Fibroblast of mammary gland (primary cell): ENCODE results near the gene ARHGAP21.

Source experiments
- DNase-seq: peaks from one replicate; pipeline ENCODE4 v3.0.0-alpha.2; 2010; ENCODE audit warnings: low read depth
- H3K4me3 ChIP-seq: 2 replicates; pipeline ENCODE4 v1.5.1; 2011; ENCODE audit warnings: low read depth, mild to moderate bottlenecking, low read length, moderate library complexity; ENCODE audit not compliant: control insufficient read depth
- CTCF ChIP-seq: conservative IDR thresholded peaks from 2 replicates; pipeline ENCODE4 v1.5.1; 2011; ENCODE audit warnings: low read depth, low read length, inconsistent platforms; ENCODE audit not compliant: control insufficient read depth, insufficient read depth

The ARHGAP21 gene

GRCh38 chr10:24722676-24723385 is 856 bp downstream of the ARHGAP21 start:
- peak; percentile 52 for DNase-seq
- peak overlapping the region; percentile 80 for H3K4me3 ChIP-seq
- no peak for TF ChIP-seq CTCF

- peak; percentile 40 for DNase-seq
- H3K4me3 ChIP-seq = peak overlapping the region; percentile 80
- no peak for TF ChIP-seq CTCF
Observed at GRCh38 chr10:24722131-24722675, 1.5 kb downstream of the ARHGAP21 start.

- DNase-seq = no peak
- peak overlapping the region; percentile 80 for H3K4me3 ChIP-seq
- no peak for TF ChIP-seq CTCF
Observed at GRCh38 chr10:24721229-24722106, 2.2 kb downstream of the ARHGAP21 start.

- no peak for TF ChIP-seq CTCF
- H3K4me3 ChIP-seq = peak overlapping the region; percentile 80
- DNase-seq = no peak
Observed at GRCh38 chr10:24720096-24720495, 3.6 kb downstream of the ARHGAP21 start.

- peak; percentile 87 for DNase-seq
- peak overlapping the region; percentile 17 for H3K4me3 ChIP-seq
- TF ChIP-seq CTCF = no peak
Observed at GRCh38 chr10:24718031-24718855, 5.4 kb downstream of the ARHGAP21 start.

GRCh38 chr10:24716295-24716694 is 7.4 kb downstream of the ARHGAP21 start:
- H3K4me3 ChIP-seq = no peak overlapping the region
- DNase-seq = no peak
- no peak for TF ChIP-seq CTCF
